PC-9 (cell line): Measurements from ENCODE around the gene CAMTA1.

Source experiments
- CTCF ChIP-seq: fragments of 200-600 bp; sonication (generic); conservative IDR thresholded peaks from 2 replicates; pipeline ENCODE4 v1.6.1; 2017; ENCODE audit warnings: mixed run types, antibody characterized with exemption, mild to moderate bottlenecking, moderate library complexity
- EZH2 ChIP-seq: fragments of 200-600 bp; sonication (generic); IDR thresholded peaks from 2 replicates; pipeline ENCODE4 v1.8.0; 2017; ENCODE audit warnings: antibody characterized with exemption, low read depth

DNA sequence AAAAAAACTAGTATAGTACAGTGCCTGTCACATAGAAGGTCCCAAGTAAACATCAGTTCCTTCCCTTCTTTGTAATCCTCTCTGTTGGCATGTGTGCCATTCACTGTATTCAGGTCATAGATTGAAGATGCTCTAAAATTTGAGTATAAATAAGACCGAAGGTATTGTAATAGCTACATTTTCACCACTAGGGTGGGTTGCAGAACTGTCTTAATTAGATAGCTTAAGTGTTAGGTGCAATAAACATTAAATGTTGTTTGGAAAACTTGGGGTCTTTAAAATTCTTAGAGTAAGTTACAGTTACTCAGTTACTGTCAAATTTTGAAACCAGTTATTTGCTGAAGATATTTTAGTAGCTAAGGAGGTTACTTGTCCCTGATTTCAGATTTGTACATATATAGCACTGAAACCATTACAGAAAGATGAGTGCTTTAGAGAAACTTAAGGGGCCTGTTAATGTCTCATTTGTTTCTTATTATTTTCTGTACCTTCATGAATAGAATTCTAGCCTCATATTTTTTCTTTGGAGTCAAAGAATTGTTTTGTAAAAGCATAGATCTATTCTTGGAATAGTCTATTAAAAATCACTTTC lies 1023.1 kb downstream of the CAMTA1 start:
- peak; percentile 68 for TF ChIP-seq CTCF
- TF ChIP-seq EZH2 = no peak
